HL-60 (cell line): ENCODE measurements around the gene DEDD.
A peak's percentile ranks its signal among the peaks of the same experiment; 100 is the strongest.

Experiments used
- DNase-seq, 2 experiments: peaks; one replicate each; pipeline ENCODE4 v3.0.0-alpha.2; 2010 to 2020; ENCODE audit warnings: low read depth in 1 of 2, low spot score in 1 of 2
- H3K27ac ChIP-seq: fragments of 250-450 bp; sonication (Bioruptor Pico); replicated peaks from 2 replicates; pipeline ENCODE4 v1.5.1; 2020; ENCODE audit warnings: mild to moderate bottlenecking, moderate library complexity
- H3K27me3 ChIP-seq: fragments of 250-450 bp; sonication (Bioruptor Pico); 2 replicates; pipeline ENCODE4 v1.5.1; 2021; ENCODE audit warnings: mild to moderate bottlenecking, moderate library complexity; ENCODE audit not compliant: insufficient read depth, poor library complexity, severe bottlenecking
- H3K4me3 ChIP-seq: replicated peaks from 2 replicates; pipeline ENCODE4 v1.5.1; 2011; ENCODE audit warnings: mild to moderate bottlenecking, control low read depth, low read length; ENCODE audit not compliant: insufficient read depth
- GABPA ChIP-seq: IDR thresholded peaks from 2 replicates; pipeline ENCODE4 v1.6.1; 2012; ENCODE audit warnings: low read depth
- POLR2AphosphoS5 ChIP-seq: IDR thresholded peaks from 2 replicates; pipeline ENCODE4 v1.6.1; 2012; ENCODE audit warnings: low read depth
- SPI1 ChIP-seq: IDR thresholded peaks from 2 replicates; pipeline ENCODE4 v1.6.1; 2012; ENCODE audit warnings: low read depth, mild to moderate bottlenecking, borderline replicate concordance
- TF ChIP-seq, protein P1 (sequence below): IDR thresholded peaks from 2 replicates; pipeline ENCODE4 v1.6.1; 2012; ENCODE audit warnings: low read depth; ENCODE audit not compliant: insufficient replicate concordance
- TF ChIP-seq, protein P2 (sequence below): IDR thresholded peaks from one replicate; pipeline ENCODE4 v1.5.1; 2011; ENCODE audit warnings: low read length, control low read depth, inconsistent platforms; ENCODE audit not compliant: insufficient read depth

DEDD gene

DNA sequence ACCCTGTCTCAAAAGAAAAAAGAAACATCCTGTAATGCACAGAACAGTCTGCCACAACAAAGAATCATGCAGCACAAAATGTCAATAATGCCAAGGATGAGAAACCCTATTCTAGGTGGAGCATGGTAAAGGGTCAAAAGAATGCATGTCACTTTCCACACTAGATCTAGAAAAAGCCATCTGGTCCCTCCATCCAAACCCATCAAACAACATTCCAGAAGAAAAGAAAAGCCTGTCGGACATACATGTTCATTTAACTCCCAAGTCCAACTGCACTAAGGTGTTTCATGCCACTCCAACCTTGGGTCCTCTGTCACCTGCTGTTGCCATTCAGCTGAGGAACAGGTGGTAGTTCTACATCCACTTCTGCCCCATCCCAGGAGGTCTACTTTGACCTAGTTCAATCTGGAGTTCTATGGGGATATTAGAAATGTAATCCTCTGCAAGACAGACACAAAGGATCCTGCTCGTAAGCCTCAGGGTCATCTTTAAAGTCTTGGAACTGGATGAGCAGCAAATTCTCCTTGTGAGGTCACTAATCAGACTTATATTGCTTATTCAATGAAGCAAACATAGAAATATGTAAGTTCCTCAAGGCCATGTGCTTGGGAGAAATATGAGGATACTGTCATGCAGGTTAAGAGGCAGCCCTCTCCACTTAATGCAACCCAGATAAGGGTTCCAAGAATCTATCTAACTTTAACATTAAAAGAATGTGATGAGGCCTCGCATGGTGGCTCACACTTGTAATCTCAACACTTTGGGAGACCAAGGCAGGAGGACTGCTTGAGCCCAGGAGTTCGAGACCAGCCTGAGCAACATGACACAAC, 3.7 kb downstream of the DEDD start:
- TF ChIP-seq, protein P1, sequence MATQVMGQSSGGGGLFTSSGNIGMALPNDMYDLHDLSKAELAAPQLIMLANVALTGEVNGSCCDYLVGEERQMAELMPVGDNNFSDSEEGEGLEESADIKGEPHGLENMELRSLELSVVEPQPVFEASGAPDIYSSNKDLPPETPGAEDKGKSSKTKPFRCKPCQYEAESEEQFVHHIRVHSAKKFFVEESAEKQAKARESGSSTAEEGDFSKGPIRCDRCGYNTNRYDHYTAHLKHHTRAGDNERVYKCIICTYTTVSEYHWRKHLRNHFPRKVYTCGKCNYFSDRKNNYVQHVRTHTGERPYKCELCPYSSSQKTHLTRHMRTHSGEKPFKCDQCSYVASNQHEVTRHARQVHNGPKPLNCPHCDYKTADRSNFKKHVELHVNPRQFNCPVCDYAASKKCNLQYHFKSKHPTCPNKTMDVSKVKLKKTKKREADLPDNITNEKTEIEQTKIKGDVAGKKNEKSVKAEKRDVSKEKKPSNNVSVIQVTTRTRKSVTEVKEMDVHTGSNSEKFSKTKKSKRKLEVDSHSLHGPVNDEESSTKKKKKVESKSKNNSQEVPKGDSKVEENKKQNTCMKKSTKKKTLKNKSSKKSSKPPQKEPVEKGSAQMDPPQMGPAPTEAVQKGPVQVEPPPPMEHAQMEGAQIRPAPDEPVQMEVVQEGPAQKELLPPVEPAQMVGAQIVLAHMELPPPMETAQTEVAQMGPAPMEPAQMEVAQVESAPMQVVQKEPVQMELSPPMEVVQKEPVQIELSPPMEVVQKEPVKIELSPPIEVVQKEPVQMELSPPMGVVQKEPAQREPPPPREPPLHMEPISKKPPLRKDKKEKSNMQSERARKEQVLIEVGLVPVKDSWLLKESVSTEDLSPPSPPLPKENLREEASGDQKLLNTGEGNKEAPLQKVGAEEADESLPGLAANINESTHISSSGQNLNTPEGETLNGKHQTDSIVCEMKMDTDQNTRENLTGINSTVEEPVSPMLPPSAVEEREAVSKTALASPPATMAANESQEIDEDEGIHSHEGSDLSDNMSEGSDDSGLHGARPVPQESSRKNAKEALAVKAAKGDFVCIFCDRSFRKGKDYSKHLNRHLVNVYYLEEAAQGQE, result no peak
- TF ChIP-seq, protein P2, sequence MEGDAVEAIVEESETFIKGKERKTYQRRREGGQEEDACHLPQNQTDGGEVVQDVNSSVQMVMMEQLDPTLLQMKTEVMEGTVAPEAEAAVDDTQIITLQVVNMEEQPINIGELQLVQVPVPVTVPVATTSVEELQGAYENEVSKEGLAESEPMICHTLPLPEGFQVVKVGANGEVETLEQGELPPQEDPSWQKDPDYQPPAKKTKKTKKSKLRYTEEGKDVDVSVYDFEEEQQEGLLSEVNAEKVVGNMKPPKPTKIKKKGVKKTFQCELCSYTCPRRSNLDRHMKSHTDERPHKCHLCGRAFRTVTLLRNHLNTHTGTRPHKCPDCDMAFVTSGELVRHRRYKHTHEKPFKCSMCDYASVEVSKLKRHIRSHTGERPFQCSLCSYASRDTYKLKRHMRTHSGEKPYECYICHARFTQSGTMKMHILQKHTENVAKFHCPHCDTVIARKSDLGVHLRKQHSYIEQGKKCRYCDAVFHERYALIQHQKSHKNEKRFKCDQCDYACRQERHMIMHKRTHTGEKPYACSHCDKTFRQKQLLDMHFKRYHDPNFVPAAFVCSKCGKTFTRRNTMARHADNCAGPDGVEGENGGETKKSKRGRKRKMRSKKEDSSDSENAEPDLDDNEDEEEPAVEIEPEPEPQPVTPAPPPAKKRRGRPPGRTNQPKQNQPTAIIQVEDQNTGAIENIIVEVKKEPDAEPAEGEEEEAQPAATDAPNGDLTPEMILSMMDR, result no peak
- TF ChIP-seq SPI1, result no peak
- no peak for TF ChIP-seq POLR2AphosphoS5
- TF ChIP-seq GABPA, result no peak
- no peak for DNase-seq
- Histone ChIP-seq H3K4me3 (no peak overlapping the region), H3K27me3 (no peaks in the 10 kb centered on the region), H3K27ac (no peak overlapping the region; the same call in 1 of the 2 replicates)

DNA sequence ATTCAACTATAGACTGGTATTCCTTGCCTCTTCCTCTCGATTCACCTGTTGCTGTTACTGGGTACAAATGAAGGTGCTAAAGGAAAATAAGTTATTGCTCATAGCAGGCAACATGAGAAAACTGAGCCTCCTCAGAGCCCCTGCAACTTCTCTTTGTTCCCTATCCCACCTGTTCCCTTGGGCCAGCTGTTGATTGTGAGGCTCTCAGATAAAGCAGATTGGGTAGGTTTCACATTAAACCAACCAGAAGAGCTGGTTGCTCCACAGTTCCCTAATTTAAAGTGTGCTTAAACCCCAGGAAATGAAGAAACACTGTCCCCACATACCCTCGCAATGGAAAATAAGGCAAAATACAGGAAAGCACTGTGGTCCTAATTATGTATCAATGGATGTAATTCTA, 4.8 kb downstream of the DEDD start:
- DNase-seq, result peak in 1 of 2 experiments; percentile 70
- no peak overlapping the region for H3K4me3 ChIP-seq
- H3K27ac ChIP-seq, result peak overlapping the region; percentile 49
- H3K27me3 ChIP-seq, result no peaks in the 10 kb centered on the region
- TF ChIP-seq, protein P1, result no peak
- peak; percentile 71 for TF ChIP-seq POLR2AphosphoS5
- TF ChIP-seq GABPA, result no peak
- TF ChIP-seq SPI1, result peak; percentile 82; the same call in 1 of the 2 replicates
- TF ChIP-seq, protein P2, result no peak

DNA sequence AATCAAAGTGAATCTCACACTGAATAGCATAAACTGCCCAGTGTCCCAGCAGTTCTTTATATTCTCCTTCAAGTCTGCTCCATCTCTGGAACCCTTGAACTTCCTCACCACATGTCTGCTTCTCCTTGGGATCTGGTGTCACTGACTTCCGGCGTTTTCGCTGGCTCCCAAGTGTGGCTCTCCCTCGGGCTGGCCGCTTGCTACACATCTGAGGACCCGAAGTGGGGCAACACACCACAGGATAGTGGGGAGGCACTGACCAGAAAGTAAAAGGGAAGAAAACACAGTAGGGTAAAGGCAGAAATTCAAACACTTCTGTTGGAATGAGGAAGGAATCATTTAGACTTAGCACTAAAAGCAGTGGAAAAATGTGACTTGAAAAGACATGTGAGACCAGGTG, 9.5 kb downstream of the DEDD start:
- TF ChIP-seq, protein P2, result no peak
- no peak for TF ChIP-seq SPI1
- TF ChIP-seq, protein P1, result no peak
- TF ChIP-seq GABPA, result no peak
- TF ChIP-seq POLR2AphosphoS5, result no peak
- no peak overlapping the region for H3K4me3 ChIP-seq
- H3K27ac ChIP-seq, result no peak overlapping the region
- no peak for DNase-seq
- H3K27me3 ChIP-seq, result no peaks in the 10 kb centered on the region
